Left lung (tissue), 10 donors: ENCODE measurements around the gene ORAI3. TPM values are rescaled to one million over a fixed set of nuclear protein-coding genes. Genes with fewer than 3 reads are reported as not detected.

Experiments
- ATAC-seq: fragments of 200-7000 bp; cut with Tn5 transposase; one replicate; pipeline ENCODE4 v1.9.1; 2020; ENCODE audit warnings: moderate library complexity
- DNase-seq, 4 donors: peaks; one replicate each; pipeline ENCODE4 v3.0.0-alpha.2; 2013 to 2020
- H3K27ac ChIP-seq, 2 donors: fragments of 200-600 bp; sonication (generic) in 1 of 2; one replicate each; pipeline versions ENCODE4 v1.5.0 to v1.8.0; 2020 to 2021
- H3K27me3 ChIP-seq, 2 donors: fragments of 200-600 bp; sonication (generic) in 1 of 2; one replicate each; pipeline versions ENCODE4 v1.5.0 to v1.8.0; 2020 to 2021
- H3K36me3 ChIP-seq, 2 donors: fragments of 200-600 bp; sonication (generic) in 1 of 2; one replicate each; pipeline versions ENCODE4 v1.5.0 to v1.8.0; 2020 to 2021
- H3K4me1 ChIP-seq, 2 donors: fragments of 200-600 bp; one replicate each; pipeline ENCODE4 v1.8.0; 2021
- H3K4me3 ChIP-seq, 2 donors: fragments of 200-600 bp; sonication (generic) in 1 of 2; one replicate each; pipeline versions ENCODE4 v1.5.0 to v1.8.0; 2020 to 2021; ENCODE audit warnings: mild to moderate bottlenecking in 1 of 2
- H3K9me3 ChIP-seq, 2 donors: fragments of 200-600 bp; sonication (generic) in 1 of 2; one replicate each; pipeline versions ENCODE4 v1.5.0 to v1.8.0; 2020 to 2021
- CTCF ChIP-seq, 2 donors: fragments of 200-600 bp; sonication (generic) in 1 of 2; IDR thresholded peaks; one replicate each; pipeline versions ENCODE4 v1.5.0 to v1.8.0; 2021; ENCODE audit warnings: antibody characterized with exemption in 2 of 2
- intact Hi-C, 2 donors: fragments of 100-400 bp; cut with DNase I; formaldehyde crosslinking; loops; one replicate each; pipeline versions ENCODE4 v1.11.2 to v1.14.2; 2022
- polyA plus RNA-seq, 6 donors: library from polyadenylated mRNA; unstranded; fragments of 120-200 nt; gene quantifications; one replicate each; pipeline ENCODE4 v1.2.1, GENCODE V29; 2013; ENCODE audit not compliant: insufficient read length in 6 of 6
- total RNA-seq, 2 donors: library from RNA; stranded (reverse); fragmentation: NEBNext Ultra II Directional; extraction: Animal tissue kit (Norgen Biotek cat#: 25700); gene quantifications; one replicate each; pipeline ENCODE4 v1.2.1, GENCODE V29; 2021
- donor health status: DM: no; HTN: yes; CAD: no.
- donor health status: DM: no; HTN: no; CAD: no.

ORAI3 gene
- total and polyA plus RNA-seq, 8 donors = 16.9 to 23.2 (median 18.9) TPM

- no peak for ATAC-seq
- Histone ChIP-seq H3K4me1 (peaks cover 7 to 24% of the 10 kb centered on the region in 2 donors), H3K27me3 (peaks cover 0 to 26% of the 10 kb centered on the region in 2 donors), H3K36me3 (no peaks in the 10 kb centered on the region), H3K9me3 (no peaks in the 10 kb centered on the region), H3K4me3 (no peak overlapping the region), H3K27ac (no peak overlapping the region)
- TF ChIP-seq CTCF (IDR thresholded peaks at IDR 0.05) = no peak
- intact Hi-C loops = no loop called here
- no peak for DNase-seq
These were observed 47.1 kb downstream of the ORAI3 start for GRCh38 chr16:30995927-30996323.

- peaks cover 7 to 24% of the 10 kb centered on the region in 2 donors for H3K4me1 ChIP-seq
- peak overlapping the region in 1 of 2 donors; percentile 13 for H3K27ac ChIP-seq
- DNase-seq (no peak), ATAC-seq (peak; percentile 2)
- peaks cover 0 to 21% of the 10 kb centered on the region in 2 donors for H3K27me3 ChIP-seq
- no peaks in the 10 kb centered on the region for H3K36me3 ChIP-seq
- H3K4me3 ChIP-seq = peak overlapping the region; percentile 40 to 47
- intact Hi-C loops = no loop called here
- no peaks in the 10 kb centered on the region for H3K9me3 ChIP-seq
- TF ChIP-seq CTCF (IDR thresholded peaks at IDR 0.05) = no peak
These were observed 47.6 kb downstream of the ORAI3 start for GRCh38 chr16:30996324-30996984.

GRCh38 chr16:30996985-30997724 lies 48.3 kb downstream of the ORAI3 start:
- intact Hi-C loops = no loop called here
- TF ChIP-seq CTCF (IDR thresholded peaks at IDR 0.05) = no peak
- ATAC-seq = peak; percentile 97
- H3K36me3 ChIP-seq = no peaks in the 10 kb centered on the region
- peak overlapping the region; percentile 40 to 47 for H3K4me3 ChIP-seq
- peaks cover 7 to 24% of the 10 kb centered on the region in 2 donors for H3K4me1 ChIP-seq
- H3K27me3 ChIP-seq = peaks cover 0 to 27% of the 10 kb centered on the region in 2 donors
- DNase-seq = peak in 3 of 4 donors; percentile 41 to 96 (median 87)
- peak overlapping the region in 1 of 2 donors; percentile 18 for H3K27ac ChIP-seq
- no peaks in the 10 kb centered on the region for H3K9me3 ChIP-seq

GRCh38 chr16:30997725-30998711 lies 49.1 kb downstream of the ORAI3 start:
- ATAC-seq = peak; percentile 47
- Histone ChIP-seq H3K36me3 (no peaks in the 10 kb centered on the region), H3K4me1 (peaks cover 7 to 24% of the 10 kb centered on the region in 2 donors), H3K27ac (peak overlapping the region in 1 of 2 donors; percentile 18), H3K4me3 (peak overlapping the region; percentile 40 to 47), H3K27me3 (peaks cover 0 to 31% of the 10 kb centered on the region in 2 donors), H3K9me3 (no peaks in the 10 kb centered on the region)
- TF ChIP-seq CTCF (IDR thresholded peaks at IDR 0.05) = no peak
- DNase-seq = no peak
- intact Hi-C loops = no loop called here
